A673 (cell line): ENCODE measurements around the gene FBXO21.

Experiments used
- CTCF ChIP-seq: fragments of 300-800, 200-600 bp; sonication (generic); conservative IDR thresholded peaks from 2 replicates; pipeline ENCODE4 v1.5.1; 2017; ENCODE audit warnings: low read depth, mild to moderate bottlenecking, antibody characterized with exemption, low read length, moderate library complexity, mixed read lengths
- EZH2 ChIP-seq: fragments of 200-600 bp; sonication (generic); IDR thresholded peaks from 2 replicates; pipeline ENCODE4 v1.6.1; 2017; ENCODE audit warnings: borderline replicate concordance, low read depth, mild to moderate bottlenecking, mixed read lengths, antibody characterized with exemption, low read length; ENCODE audit not compliant: poor library complexity, severe bottlenecking

DNA sequence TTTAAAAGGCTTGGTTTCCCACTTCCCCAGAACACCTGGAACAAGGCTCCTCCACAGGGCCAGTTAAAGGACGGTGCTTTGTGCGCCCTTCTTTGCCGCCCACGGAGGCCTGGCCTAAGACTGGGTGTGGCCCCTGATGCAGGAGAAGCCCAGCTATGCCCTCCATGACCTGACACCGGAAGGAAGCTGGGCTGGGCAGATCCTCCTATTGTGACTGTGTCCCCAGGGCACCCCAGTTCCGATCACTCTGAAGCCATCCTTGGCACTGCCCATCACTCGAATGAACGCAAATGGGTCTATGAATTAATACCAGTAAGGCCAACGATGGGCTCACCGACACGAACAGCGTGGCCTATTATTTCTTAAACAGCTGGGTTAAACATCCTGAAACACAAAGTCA is 42.6 kb downstream of the FBXO21 start:
- TF ChIP-seq EZH2 = no peak
- TF ChIP-seq CTCF = no peak
